NCI-H2107 (cell line): Measurements from ENCODE around the gene CACNA1C.
"Not testable (repeated sequence)": the region's sequence is repeated elsewhere in the genome, so short reads cannot be mapped to it uniquely, and the experiment has no call there.

Experiments used
- DNase-seq: peaks from one replicate; lab custom pipeline; 2025; lab: John Stamatoyannopoulos, UW

The CACNA1C gene

GRCh38 chr12:2690348-2691005 is 637.7 kb downstream of the CACNA1C start:
- DNase-seq, result no peak

GRCh38 chr12:2691006-2691344 is 638.2 kb downstream of the CACNA1C start:
- no peak for DNase-seq

- no peak for DNase-seq
Measured at GRCh38 chr12:2691345-2692071, 638.7 kb downstream of the CACNA1C start.

GRCh38 chr12:2692080-2692479 is 639.3 kb downstream of the CACNA1C start:
- DNase-seq, result no peak

- DNase-seq, result no peak
Measured at GRCh38 chr12:2693244-2693860, 640.6 kb downstream of the CACNA1C start.

- DNase-seq, result no peak
Measured at GRCh38 chr12:2693980-2694610, 641.3 kb downstream of the CACNA1C start.

- DNase-seq, result no peak
Measured at GRCh38 chr12:2696136-2696535, 643.3 kb downstream of the CACNA1C start.

- no peak for DNase-seq
Measured at GRCh38 chr12:2697057-2697800, 644.4 kb downstream of the CACNA1C start.

GRCh38 chr12:2698566-2698965 is 645.8 kb downstream of the CACNA1C start:
- no peak for DNase-seq

- no peak for DNase-seq
Measured at GRCh38 chr12:2710701-2711100, 657.9 kb downstream of the CACNA1C start.

GRCh38 chr12:2719392-2719791 is 666.6 kb downstream of the CACNA1C start:
- no peak for DNase-seq

- no peak for DNase-seq
Measured at GRCh38 chr12:2722806-2723205, 670.0 kb downstream of the CACNA1C start.

- no peak for DNase-seq
Measured at GRCh38 chr12:2732290-2732689, 679.5 kb downstream of the CACNA1C start.

- no peak for DNase-seq
Measured at GRCh38 chr12:2733493-2734355, 680.9 kb downstream of the CACNA1C start.

- no peak for DNase-seq
Measured at GRCh38 chr12:2735432-2735831, 682.6 kb downstream of the CACNA1C start.

GRCh38 chr12:2737656-2738241 is 685.0 kb downstream of the CACNA1C start:
- DNase-seq, result no peak

GRCh38 chr12:2739069-2739468 is 686.3 kb downstream of the CACNA1C start:
- no peak for DNase-seq

GRCh38 chr12:2739832-2740641 is 687.2 kb downstream of the CACNA1C start:
- DNase-seq, result no peak

- DNase-seq, result not testable (repeated sequence)
Measured at GRCh38 chr12:2742037-2742436, 689.2 kb downstream of the CACNA1C start.

- no peak for DNase-seq
Measured at GRCh38 chr12:2743478-2743877, 690.7 kb downstream of the CACNA1C start.
